GM19193 (cell line): ENCODE measurements around the gene MED25.
A peak's percentile ranks its signal among the peaks of the same experiment; 100 is the strongest.

Experiments used
- POLR2A ChIP-seq: IDR thresholded peaks from 4 replicates; pipeline ENCODE4 v1.6.1; 2011; ENCODE audit not compliant: insufficient read depth, insufficient read length; ENCODE audit errors: extremely low read depth

MED25 gene

DNA sequence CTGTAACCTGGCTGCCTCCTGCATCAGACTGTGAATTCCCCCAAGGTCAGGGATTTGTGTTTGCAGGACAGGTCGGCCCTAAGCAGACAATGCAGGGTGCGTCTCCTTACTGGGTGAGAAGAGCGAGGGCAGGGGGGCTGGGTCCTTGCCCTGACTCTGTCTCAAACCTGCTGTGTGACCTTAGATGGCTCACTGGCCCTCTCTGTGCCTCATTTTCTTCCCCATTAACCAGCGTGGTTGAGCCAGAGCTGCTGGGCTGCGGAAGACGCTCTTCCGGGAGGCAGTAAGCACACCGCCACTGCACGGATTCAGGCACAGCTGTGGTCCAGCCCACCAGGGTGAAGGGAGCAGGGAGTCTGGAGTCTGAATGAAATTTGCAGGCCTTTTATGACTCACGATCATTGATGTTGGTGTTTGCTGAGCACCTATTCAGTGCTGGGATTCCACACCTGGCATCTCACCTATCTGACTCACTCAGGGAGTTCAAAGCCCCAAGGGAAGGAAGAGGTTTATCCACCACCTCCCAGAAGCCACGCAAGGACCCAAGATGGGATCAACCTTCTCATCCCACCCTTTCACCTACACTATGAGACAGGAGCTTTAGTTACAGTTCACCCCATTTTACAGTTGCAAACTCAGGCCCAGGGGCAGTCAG, 56.5 kb downstream of the MED25 start:
- TF ChIP-seq POLR2A: no peak

DNA sequence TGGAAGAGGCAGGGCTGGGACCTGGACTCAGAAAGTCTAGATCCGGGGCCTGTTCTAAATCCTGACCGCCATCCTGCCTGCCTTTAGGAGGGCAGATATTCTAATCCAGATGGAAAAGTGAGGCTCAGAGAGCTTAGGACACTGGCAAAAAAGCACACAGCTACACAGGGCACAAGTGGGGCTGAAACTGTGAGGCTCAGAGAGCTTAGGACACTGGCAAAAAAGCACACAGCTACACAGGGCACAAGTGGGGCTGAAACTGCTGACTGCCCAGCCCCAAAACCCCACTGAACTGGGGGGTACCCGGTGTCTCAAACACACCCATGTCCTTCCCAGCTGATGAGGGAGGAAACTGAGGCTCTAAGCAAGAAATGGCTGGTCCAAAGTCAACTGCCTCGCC, 57.1 kb downstream of the MED25 start:
- TF ChIP-seq POLR2A: no peak

DNA sequence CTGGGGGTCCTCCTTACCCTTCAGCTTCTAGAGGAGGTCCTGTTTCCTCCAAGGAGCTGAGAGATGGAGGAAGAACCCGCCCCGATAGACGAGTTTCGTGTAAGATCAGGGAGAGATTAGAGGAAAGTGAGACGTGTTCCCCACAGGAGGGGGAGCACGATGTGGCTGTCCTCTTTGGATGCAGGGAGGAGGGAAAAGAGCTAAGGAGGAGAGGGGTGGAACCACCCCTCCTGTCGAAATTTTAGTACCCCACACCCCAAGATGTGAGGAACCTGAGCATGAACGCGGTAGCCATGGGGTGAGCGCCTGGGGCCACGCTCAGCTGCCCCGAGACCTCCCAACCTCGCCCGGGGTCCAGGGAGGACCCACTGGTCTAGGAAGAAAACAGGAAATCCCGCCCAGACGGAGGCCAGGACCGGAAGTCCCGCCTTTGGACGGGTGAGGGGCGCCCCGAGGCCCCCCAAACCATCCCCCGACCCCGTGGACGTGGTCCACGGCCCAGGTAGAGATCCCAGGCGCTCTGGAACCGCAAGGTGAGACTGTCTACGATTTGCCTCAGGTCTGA, 57.9 kb downstream of the MED25 start:
- TF ChIP-seq POLR2A: no peak

DNA sequence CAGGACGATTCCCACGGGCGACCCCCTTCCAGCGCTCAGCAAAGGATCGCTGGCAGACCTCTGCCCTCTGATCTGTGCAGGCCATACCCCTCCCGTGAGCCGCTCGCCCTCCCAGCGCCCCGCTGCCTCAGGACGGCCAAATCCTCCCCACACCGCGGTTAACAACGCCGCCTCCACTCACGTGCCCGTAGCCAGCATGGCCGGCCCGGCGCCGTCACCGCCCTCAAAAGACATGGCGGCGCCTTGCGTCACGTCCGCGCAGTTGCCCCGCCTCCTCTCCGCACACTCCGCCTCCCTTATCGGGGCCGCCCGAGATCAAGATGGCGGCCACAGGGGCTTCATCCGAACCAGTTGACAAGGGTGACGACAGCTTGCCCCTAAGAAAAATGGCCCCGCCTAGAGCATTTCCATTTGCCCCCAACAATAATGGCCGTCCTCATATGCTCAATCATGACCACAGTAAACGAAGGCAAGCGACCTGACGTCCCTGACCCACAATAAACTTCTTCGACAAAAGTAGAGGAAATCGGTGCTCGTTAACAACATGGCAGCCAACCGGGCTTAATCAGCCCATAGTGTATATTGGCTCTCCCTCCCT, 58.4 kb downstream of the MED25 start:
- peak; percentile 57 for TF ChIP-seq POLR2A

DNA sequence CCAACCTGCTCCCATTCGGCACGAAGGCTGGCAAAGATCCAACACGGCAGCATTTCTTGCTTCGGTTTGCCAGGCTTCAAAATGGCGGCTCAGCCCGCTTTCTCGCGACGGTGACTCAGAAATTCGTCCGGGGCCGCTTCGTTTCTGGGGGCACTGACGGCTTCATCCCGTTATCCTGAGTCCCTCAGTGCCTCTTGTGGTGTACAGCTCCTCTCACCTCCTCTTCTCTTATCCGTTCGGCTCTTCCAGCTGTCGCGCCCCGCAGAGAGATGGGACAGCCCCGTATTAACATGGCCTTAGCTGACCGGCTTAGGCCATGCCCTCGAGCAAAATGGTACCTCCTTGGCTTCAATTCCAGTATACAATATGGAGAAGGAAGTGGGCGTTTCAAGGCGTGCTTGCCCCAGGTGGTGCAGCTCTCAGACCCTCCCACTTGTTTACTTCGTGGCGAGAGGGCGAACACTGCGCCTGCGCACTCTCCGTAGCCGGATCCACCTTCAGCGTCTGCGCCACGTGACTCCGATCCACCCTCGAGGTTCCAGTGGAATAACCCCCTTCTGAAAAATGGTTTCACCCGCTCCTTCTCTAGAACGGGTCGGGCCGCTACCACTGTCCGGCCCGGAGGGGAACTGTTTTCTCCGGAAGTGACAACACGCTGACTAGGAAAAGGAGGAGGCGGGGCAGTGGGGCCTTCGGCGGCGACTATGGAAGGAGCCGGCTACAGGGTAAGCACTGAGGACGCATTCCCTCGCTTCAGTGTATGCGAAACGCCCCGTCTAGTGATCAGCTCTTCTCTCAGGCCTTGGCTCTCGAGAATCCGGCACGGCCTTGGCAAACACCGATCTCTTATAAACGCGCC, 59.2 kb downstream of the MED25 start, which contains the start of the genes AKT1S1 and TBC1D17:
Gene AKT1S1, minus strand, starts transcription at position 336 of the 859 bp plus-strand sequence. CDS start 4,060 bp downstream, outside the sequence.
Gene TBC1D17, plus strand, starts transcription at position 683 of the 859 bp plus-strand sequence. Its CDS starts 22 bp downstream, at position 705.
- peak; percentile 61 for TF ChIP-seq POLR2A

DNA sequence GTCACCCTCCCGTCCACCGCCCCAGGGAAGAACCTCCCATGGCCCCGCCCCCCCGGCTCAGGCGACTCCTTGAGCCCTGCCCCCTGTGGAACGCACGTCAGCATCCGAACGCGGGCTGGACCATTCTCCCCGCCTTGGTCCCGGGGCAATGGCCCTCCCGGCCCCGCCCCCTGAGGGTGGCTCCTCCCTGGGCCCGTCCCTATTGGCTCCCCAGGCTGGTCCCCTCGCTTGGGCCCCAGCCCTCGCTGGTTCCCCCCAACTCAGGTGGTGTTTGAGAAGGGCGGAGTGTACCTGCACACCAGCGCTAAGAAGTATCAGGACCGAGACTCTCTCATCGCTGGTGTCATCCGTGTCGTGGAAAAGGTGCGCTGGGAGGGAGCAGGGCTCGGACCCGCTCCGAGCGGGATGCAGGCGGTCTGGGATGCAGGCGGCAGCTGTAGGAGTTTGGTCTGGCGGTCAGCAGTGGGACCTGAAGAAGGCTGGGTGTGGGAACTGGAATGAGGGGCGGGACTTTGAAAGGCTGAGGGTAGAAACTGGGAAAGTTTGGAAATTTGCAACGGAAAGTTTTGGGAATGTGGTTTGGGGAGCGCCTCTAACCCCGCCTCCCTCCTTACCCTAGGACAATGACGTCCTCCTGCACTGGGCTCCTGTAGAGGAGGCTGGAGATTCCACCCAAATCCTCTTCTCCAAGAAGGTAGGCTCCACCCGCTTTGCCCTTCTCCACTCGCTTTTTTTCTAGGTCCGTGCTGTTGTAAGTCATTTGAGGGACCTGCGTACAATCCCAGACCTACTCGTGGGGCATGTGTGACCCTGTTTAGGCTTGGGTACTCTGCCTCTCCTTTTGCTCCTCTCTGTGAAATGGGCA, 60.0 kb downstream of the MED25 start:
- TF ChIP-seq POLR2A: peak; percentile 34

DNA sequence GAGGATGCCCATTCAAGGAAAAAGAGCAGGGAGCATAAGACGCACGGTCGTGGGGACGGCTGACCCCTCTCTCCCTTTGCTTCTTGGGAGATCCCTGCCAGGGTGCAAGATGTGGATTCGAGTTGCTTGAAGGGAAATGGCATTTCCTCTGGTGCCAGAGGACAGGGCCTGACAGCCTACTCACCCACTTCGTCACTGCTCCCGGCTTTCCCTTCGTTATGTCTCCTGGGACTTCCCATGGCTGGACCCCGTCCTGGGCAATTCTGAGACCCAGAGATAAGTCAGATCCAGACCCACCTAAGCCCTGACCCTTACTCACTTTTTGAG, 60.6 kb downstream of the MED25 start:
- TF ChIP-seq POLR2A: no peak

DNA sequence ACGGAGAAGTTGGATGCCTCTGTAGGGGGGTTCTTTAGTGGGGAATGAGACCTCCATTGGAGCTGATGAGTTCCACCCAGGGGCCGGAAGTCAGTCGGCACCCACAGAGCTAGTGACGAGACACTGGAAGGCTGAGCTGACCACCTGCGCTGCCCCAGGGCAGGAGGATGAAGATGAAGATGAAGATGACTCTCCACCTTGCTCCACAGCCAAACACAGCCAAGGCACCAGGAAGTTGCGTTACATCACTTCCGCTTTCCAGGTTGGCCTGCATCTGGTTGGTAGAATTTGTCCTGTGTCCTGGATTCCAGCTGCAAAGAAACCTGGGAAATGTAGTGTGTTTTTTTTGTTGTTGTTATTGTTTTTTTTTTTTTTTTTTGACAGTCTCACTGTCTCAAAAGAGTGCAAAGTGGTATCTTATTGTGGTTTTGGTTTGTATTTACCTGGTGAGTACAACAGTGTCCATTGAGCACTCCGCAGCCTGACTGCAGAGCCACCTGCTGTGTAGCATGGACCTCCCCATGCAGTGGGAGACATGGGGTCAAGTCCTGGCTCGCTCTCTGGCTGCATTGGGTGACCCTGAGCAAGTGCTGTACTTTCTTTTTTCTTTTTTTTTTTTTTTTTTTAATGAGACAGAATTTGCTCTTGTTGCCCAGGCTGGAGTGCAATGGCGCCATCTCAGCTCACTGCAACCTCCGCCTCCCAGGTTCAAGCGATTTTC, 61.3 kb downstream of the MED25 start:
- no peak for TF ChIP-seq POLR2A

DNA sequence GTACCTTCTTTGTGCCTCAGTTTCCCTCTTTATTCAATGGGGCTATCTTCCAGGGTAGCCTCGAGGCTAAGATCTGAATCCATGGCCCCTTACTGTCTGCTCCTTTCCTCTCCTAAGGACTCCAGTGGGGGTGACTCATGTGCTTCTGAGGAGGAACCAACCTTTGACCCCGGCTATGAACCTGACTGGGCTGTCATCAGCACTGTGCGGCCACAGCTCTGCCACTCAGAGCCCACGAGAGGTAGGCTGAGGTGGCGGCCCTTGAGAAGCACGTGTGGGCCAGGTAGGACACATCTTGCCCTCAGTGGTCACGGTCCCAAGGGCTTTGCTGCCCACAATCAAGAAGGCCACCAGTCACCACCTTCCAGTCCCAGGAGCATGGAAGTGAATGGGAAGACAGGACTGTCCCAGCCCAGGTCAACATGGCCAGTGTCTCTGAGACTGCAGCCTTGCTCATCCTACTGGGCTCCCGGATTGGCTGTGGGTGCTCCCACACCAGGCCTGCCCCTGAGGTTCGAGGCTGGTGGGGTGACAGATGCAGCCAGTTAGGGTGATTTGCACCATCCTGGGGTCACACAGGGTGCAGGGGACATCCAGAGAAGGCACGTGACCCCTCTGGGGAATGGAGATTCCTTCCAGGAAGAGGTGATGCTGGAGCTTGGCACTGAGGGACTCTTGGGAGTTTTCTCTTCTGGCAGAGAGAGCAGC, 62.2 kb downstream of the MED25 start:
- no peak for TF ChIP-seq POLR2A

DNA sequence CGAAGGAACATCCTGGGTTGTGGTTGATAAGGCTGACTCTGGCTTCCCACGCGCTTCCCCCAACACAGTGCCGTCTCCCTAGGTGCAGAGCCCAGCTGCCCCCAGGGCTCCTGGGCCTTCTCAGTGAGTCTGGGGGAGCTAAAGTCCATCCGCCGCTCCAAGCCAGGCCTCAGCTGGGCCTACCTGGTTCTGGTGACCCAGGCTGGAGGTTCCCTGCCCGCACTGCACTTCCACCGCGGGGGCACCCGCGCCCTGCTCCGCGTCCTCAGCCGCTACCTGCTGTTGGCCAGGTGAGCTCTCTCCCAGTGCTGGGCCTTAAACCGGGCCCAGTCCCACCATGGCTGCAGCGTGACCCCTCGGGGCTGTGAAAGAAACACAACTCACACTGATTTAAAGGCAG, 63.1 kb downstream of the MED25 start:
- TF ChIP-seq POLR2A: no peak

DNA sequence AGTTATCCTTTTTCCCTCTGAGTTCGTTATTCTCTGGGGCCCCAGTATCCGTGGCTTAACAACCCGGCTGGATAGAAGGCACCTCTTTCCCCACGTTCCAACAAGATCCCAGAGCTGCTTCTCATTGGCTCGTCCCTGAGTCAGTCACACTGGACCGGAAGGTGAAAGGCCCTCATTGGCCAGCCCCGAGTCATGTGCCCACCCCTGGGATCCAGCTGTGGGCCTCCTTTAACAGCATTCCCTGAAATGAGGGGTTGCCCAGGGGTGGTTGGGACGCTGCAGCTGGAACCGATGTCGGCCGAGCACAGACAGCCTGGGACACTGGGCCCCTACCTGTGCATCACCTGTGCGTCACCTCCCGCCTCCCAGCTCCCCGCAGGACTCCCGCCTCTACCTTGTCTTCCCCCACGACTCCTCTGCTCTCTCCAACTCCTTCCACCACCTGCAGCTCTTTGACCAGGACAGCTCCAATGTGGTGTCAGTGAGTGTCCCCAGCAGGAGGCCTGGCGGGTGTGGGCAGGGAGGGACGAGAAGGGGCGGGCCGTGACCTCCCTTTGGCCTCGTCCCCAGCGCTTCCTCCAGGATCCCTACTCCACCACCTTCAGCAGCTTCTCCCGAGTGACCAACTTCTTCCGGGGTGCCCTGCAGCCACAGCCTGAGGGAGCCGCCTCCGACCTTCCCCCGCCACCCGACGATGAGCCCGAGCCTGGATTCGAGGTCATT, 63.7 kb downstream of the MED25 start:
- peak; percentile 27 for TF ChIP-seq POLR2A

DNA sequence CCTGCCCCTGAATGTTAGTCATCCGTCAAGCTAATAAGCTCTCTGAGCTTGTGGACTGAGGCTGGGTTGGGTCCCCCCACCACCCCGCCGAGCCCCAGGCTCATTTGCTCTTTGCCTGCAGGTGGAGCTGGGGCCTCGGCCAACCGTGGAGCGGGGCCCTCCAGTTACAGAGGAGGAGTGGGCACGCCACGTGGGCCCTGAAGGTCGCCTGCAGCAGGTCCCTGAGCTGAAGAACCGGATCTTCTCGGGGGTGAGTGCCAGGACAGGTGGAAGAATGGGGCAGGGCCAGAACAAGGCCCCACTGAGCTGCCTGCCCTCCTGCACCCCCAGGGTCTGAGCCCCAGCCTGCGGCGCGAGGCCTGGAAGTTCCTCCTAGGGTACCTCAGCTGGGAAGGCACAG, 64.6 kb downstream of the MED25 start:
- no peak for TF ChIP-seq POLR2A

DNA sequence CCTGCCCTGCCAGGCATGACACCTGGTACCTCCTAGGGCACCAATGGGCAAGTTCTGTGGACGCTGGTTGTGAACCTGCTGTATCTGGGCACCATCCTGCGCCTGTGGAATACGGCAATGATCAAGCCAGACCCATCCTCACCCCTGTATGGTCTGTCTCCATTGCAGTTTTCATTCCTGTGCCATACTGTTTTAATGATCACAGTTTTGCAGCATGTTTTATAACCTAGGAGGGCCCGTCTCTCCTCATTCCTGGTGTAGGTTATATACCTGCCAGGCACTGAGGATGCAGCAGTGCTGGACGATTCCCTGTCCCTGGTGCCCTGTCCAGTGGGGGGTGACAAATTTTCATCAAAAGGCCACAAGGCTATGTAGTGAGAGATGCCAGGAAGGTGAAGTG, 65.0 kb downstream of the MED25 start:
- TF ChIP-seq POLR2A: no peak
